Astrocyte of the cerebellum (primary cell): ENCODE measurements around the gene MYO1H.
"Not testable (repeated sequence)": the region's sequence is repeated elsewhere in the genome, so short reads cannot be mapped to it uniquely, and the experiment has no call there.

ENCODE experiments used
- DNase-seq: peaks from one replicate; pipeline ENCODE4 v3.0.0-alpha.2; 2011; ENCODE audit warnings: low read depth
- H3K4me3 ChIP-seq: 2 replicates; pipeline ENCODE4 v1.5.1; 2011; ENCODE audit warnings: mild to moderate bottlenecking, low read depth, low read length, moderate library complexity
- CTCF ChIP-seq: IDR thresholded peaks from 2 replicates; pipeline ENCODE4 v1.5.1; 2012; ENCODE audit warnings: low read length, low read depth, moderate library complexity, mild to moderate bottlenecking; ENCODE audit errors: missing control alignments
- in situ Hi-C: cut with HindIII; loops from 2 replicates; pipeline ENCODE4 v1.10.0; 2017; ENCODE audit warnings: low sequenced_read_pairs

Gene MYO1H

DNA sequence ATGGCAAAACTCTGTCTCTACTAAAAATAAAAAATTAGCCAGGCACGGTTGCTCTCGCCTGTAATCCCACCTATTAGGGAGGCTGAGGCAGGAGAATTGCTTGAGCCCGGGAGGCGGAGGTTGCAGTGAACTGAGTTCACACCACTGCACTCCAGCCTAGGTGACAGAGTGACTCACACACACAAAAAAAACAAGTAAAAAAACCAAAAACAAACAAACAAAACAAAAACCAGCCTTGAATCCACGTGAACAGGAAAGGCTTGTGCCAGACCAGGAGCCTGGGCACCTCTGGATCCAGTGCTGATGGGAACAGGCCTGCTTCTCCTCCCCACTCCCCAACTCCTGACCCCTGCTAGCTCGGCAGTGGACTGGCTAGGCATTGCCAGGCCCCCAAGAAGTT, 42.2 kb upstream of the MYO1H start:
- no peak for TF ChIP-seq CTCF
- in situ Hi-C loops, result no loop called here
- no peak for DNase-seq
- no peak overlapping the region for H3K4me3 ChIP-seq

GRCh38 chr12:109307051-109307450, 40.6 kb upstream of the MYO1H start:
- in situ Hi-C loops, result no loop called here
- no peak for DNase-seq
- TF ChIP-seq CTCF, result no peak
- no peak overlapping the region for H3K4me3 ChIP-seq

- in situ Hi-C loops, result no loop called here
- no peak within 1 kb of the TSS for H3K4me3 ChIP-seq
Measured at GRCh38 chr12:109308534-109309380, 38.9 kb upstream of the MYO1H start, which contains the start of gene FOXN4. FOXN4 (minus strand) TSS chr12:109309284; CDS start chr12:109308321, 963 bp downstream.

DNA sequence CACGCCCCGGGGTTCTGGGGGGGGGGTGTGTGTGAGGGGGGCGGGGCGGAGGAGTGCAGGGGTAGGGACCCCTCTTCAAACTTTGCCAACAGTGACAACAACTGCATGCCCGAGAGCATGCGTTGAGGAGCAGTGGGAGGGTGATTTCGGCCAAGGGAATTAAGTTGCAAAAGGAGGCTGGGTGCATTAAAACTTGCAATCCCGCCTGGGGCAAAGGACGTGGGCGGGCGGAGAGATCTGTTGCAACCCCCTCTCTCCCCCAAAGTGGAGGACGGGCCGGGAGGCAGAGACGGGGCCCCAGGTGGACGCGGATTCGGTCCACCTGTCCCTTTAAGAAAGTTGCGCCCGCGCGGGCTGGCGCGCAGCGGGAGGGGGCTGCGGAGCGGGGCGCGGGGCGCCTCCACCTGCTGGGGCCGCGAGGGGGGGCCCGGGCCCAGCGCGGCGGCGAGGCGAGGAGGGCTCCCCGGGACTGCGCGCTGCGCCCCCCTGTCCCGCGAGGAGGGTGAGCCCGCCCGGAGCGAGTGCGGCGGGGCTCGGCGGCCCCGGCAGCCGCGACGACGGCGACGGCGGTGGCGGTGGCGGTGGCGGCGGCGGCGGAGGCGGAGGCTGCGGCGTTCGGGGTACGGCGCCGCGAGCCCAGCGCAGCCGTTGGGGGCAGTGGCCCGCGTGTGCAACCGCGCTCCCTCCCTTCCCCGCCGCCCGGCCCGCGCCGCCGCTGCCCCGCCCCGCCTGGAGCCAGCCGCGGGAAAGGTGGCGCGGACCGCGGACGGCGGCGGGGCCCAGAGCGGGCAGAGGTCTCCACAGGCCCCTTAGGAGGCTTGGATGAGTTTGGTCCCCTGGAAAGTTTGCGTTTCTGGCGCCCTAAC, 38.1 kb upstream of the MYO1H start:
- in situ Hi-C loops, result no loop called here
- no peak for DNase-seq
- H3K4me3 ChIP-seq, result no peak overlapping the region
- no peak for TF ChIP-seq CTCF

More at GRCh38 chr12:109308534-109309380, 38.9 kb upstream of the MYO1H start, which contains the start of gene FOXN4:
- DNase-seq, result no peak
- TF ChIP-seq CTCF, result no peak

GRCh38 chr12:109310247-109311125, 37.2 kb upstream of the MYO1H start:
- no peak overlapping the region for H3K4me3 ChIP-seq
- in situ Hi-C loops, result no loop called here
- no peak for DNase-seq
- TF ChIP-seq CTCF, result no peak

DNA sequence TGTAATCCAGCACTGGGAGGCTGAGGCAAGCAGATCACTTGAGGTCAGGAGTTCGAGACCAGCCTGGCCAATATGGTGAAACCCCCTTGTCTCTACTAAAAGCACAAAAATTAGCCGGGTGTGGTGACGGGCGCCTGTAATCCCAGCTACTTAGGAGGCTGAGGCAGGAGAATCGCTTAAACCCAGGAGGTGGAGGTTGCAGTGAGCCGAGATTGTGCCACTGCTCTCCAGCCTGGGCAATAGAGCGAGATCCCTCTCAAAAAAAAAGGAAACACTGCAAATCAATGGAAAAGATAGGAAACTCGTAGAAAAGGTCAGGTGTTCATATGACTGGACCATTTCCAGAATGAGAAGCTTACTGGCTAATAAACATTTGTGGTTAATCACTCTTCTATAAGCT, 26.4 kb upstream of the MYO1H start:
- H3K4me3 ChIP-seq, DNase-seq, in situ Hi-C loops: not testable (repeated sequence)
